Measurements from ENCODE around the gene WDR74.

Gene WDR74

GRCh38 chr11:62788991-62789390 lies 50.4 kb downstream of the WDR74 start:
- H4K20me1 ChIP-seq (ENCODE audit: insufficient read depth, low read length): no peaks in the 10 kb centered on the region
- H3K79me2 ChIP-seq (ENCODE audit: low read length): peaks cover 46% of the 10 kb centered on the region
- no peak for TF ChIP-seq EZH2phosphoT487 (IDR thresholded peaks at IDR 0.05; ENCODE audit: low read depth)
- TF ChIP-seq, protein P1, sequence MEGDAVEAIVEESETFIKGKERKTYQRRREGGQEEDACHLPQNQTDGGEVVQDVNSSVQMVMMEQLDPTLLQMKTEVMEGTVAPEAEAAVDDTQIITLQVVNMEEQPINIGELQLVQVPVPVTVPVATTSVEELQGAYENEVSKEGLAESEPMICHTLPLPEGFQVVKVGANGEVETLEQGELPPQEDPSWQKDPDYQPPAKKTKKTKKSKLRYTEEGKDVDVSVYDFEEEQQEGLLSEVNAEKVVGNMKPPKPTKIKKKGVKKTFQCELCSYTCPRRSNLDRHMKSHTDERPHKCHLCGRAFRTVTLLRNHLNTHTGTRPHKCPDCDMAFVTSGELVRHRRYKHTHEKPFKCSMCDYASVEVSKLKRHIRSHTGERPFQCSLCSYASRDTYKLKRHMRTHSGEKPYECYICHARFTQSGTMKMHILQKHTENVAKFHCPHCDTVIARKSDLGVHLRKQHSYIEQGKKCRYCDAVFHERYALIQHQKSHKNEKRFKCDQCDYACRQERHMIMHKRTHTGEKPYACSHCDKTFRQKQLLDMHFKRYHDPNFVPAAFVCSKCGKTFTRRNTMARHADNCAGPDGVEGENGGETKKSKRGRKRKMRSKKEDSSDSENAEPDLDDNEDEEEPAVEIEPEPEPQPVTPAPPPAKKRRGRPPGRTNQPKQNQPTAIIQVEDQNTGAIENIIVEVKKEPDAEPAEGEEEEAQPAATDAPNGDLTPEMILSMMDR (IDR thresholded peaks at IDR 0.05; ENCODE audit: low read depth, low read length): no peak
- no peaks in the 10 kb centered on the region for H3K27me3 ChIP-seq (ENCODE audit: low read depth, low read length)
- no peak overlapping the region for H3K9ac ChIP-seq (ENCODE audit: low read length)
- H3K4me3 ChIP-seq (ENCODE audit: low read length): no peak overlapping the region
- H3K36me3 ChIP-seq (replicated peaks; ENCODE audit: low read depth, low read length): peaks cover 39% of the 10 kb centered on the region
- peak overlapping the region; percentile 6; the same call in 1 of the 2 replicates for H3K4me2 ChIP-seq (ENCODE audit: low read length)
- no peak overlapping the region for H3K27ac ChIP-seq (ENCODE audit: low read length)
- H2AFZ ChIP-seq (ENCODE audit: low read depth, low read length): no peak overlapping the region
- H3K9me3 ChIP-seq (ENCODE audit: insufficient read depth, low read length): no peaks in the 10 kb centered on the region
- peaks cover 31% of the 10 kb centered on the region for H3K4me1 ChIP-seq (ENCODE audit: low read length)

- Histone ChIP-seq H3K4me2 (ENCODE audit: low read length) (peak within 1 kb of the TSS; percentile 86), H3K4me3 (ENCODE audit: low read length) (peak within 1 kb of the TSS; percentile 79), H3K9ac (ENCODE audit: low read length) (peak within 1 kb of the TSS; percentile 88), H3K79me2 (ENCODE audit: low read length) (peaks cover 46% of the 10 kb centered on the region), H3K9me3 (ENCODE audit: insufficient read depth, low read length) (no peaks in the 10 kb centered on the region), H3K27ac (ENCODE audit: low read length) (peak within 1 kb of the TSS; percentile 69), H3K27me3 (ENCODE audit: low read depth, low read length) (no peaks in the 10 kb centered on the region), H3K4me1 (ENCODE audit: low read length) (peaks cover 26% of the 10 kb centered on the region), H3K36me3 (replicated peaks; ENCODE audit: low read depth, low read length) (peaks cover 36% of the 10 kb centered on the region), H2AFZ (ENCODE audit: low read depth, low read length) (no peak within 1 kb of the TSS), H4K20me1 (ENCODE audit: insufficient read depth, low read length) (no peaks in the 10 kb centered on the region)
- TF ChIP-seq, protein P1 (IDR thresholded peaks at IDR 0.05; ENCODE audit: low read depth, low read length): peak; percentile 49
- no peak for TF ChIP-seq EZH2phosphoT487 (IDR thresholded peaks at IDR 0.05; ENCODE audit: low read depth)
Observed at GRCh38 chr11:62787005-62787759, 52.2 kb downstream of the WDR74 start, which contains the start of gene TMEM179B. Gene TMEM179B (plus strand): TSS chr11:62787402. CDS start chr11:62787432, 30 bp downstream.

DNA sequence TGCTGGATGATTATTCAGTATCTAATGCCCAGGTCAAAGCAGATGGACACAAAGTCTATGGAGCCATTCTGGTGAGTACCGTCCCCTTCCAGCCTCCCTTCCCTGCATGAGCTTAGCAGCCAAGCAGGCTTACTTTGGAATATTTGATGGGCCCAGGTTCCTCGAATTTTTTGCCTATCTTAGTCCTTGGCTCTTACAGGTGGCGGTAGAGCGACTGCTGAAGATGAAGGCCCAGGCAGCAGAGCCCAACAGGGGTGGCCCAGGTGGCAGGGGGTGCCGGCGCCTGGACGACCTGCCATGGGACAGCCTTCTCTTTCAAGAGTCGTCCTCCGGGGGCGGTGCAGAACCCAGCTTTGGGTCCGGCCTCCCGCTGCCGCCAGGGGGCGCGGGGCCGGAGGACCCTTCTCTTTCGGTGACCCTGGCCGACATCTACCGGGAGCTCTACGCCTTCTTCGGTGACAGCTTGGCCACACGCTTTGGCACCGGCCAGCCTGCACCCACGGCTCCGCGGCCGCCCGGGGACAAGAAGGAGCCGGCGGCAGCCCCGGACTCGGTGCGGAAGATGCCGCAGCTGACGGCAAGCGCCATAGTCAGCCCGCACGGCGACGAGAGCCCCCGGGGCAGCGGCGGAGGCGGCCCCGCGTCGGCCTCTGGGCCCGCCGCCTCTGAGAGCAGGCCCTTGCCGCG lies 52.9 kb downstream of the WDR74 start:
- Histone ChIP-seq H3K4me1 (ENCODE audit: low read length) (peaks cover 23% of the 10 kb centered on the region), H4K20me1 (ENCODE audit: insufficient read depth, low read length) (no peaks in the 10 kb centered on the region), H2AFZ (ENCODE audit: low read depth, low read length) (no peak overlapping the region), H3K27me3 (ENCODE audit: low read depth, low read length) (no peaks in the 10 kb centered on the region), H3K27ac (ENCODE audit: low read length) (peak overlapping the region; percentile 69), H3K79me2 (ENCODE audit: low read length) (peaks cover 42% of the 10 kb centered on the region), H3K9me3 (ENCODE audit: insufficient read depth, low read length) (no peaks in the 10 kb centered on the region), H3K4me2 (ENCODE audit: low read length) (peak overlapping the region; percentile 86), H3K9ac (ENCODE audit: low read length) (peak overlapping the region; percentile 88), H3K36me3 (replicated peaks; ENCODE audit: low read depth, low read length) (peaks cover 36% of the 10 kb centered on the region), H3K4me3 (ENCODE audit: low read length) (peak overlapping the region; percentile 79)
- no peak for TF ChIP-seq EZH2phosphoT487 (IDR thresholded peaks at IDR 0.05; ENCODE audit: low read depth)
- TF ChIP-seq, protein P1 (IDR thresholded peaks at IDR 0.05; ENCODE audit: low read depth, low read length): peak; percentile 92

All from OCI-LY3 (cell line).